Germinal center (tissue), 1 donor: ENCODE data around the gene KRT72.

Experiments used
- DNase-seq: peaks from one replicate; pipeline ENCODE4 v3.0.0; 2012; ENCODE audit warnings: mixed read lengths, low spot score

The KRT72 gene

GRCh38 chr12:52600941-52601481 lies at the start of gene KRT72:
Gene KRT72, minus strand, starts transcription at chr12:52601463. Its CDS starts 11 bp downstream, at chr12:52601452.
- no peak for DNase-seq

GRCh38 chr12:52650520-52651081 lies 49.3 kb upstream of the KRT72 start:
- no peak for DNase-seq

- DNase-seq: no peak
These were observed 47.8 kb upstream of the KRT72 start for GRCh38 chr12:52649066-52649465.

- DNase-seq: no peak
These were observed 46.8 kb upstream of the KRT72 start for GRCh38 chr12:52648012-52648550.

GRCh38 chr12:52647601-52648000 lies 46.3 kb upstream of the KRT72 start:
- DNase-seq: no peak

GRCh38 chr12:52646613-52647012 lies 45.4 kb upstream of the KRT72 start:
- DNase-seq: no peak

GRCh38 chr12:52645982-52646381 lies 44.7 kb upstream of the KRT72 start:
- DNase-seq: no peak

GRCh38 chr12:52645120-52645761 lies 44.0 kb upstream of the KRT72 start:
- DNase-seq: no peak

- no peak for DNase-seq
These were observed 42.8 kb upstream of the KRT72 start for GRCh38 chr12:52644078-52644415.

- no peak for DNase-seq
These were observed 42.2 kb upstream of the KRT72 start for GRCh38 chr12:52643233-52644077.

- DNase-seq: no peak
These were observed 40.2 kb upstream of the KRT72 start for GRCh38 chr12:52641468-52641867.

- DNase-seq: no peak
These were observed 36.0 kb upstream of the KRT72 start for GRCh38 chr12:52637299-52637698.

GRCh38 chr12:52636592-52637258 lies 35.5 kb upstream of the KRT72 start:
- no peak for DNase-seq

- no peak for DNase-seq
These were observed 34.9 kb upstream of the KRT72 start for GRCh38 chr12:52636189-52636588.

- no peak for DNase-seq
These were observed 33.2 kb upstream of the KRT72 start for GRCh38 chr12:52634266-52635056.

- DNase-seq: no peak
These were observed 32.1 kb upstream of the KRT72 start for GRCh38 chr12:52633383-52633782.

GRCh38 chr12:52632656-52633055 lies 31.4 kb upstream of the KRT72 start:
- no peak for DNase-seq

GRCh38 chr12:52631676-52632459 lies 30.6 kb upstream of the KRT72 start:
- no peak for DNase-seq

- DNase-seq: no peak
These were observed 30.0 kb upstream of the KRT72 start for GRCh38 chr12:52631264-52631663.

- DNase-seq: no peak
These were observed 29.4 kb upstream of the KRT72 start for GRCh38 chr12:52630599-52631200.
